Vagina (tissue), 2 donors: ENCODE results near the gene PHF20. TPM values are rescaled to one million over a fixed set of nuclear protein-coding genes. Genes with fewer than 3 reads are reported as not detected.
"Not testable (repeated sequence)": the region's sequence is repeated elsewhere in the genome, so short reads cannot be mapped to it uniquely, and the experiment has no call there.

Source experiments
- DNase-seq, 2 donors: peaks; one replicate each; pipeline ENCODE4 v3.0.0-alpha.2; 2017; ENCODE audit errors: extremely low spot score in 2 of 2
- H3K27ac ChIP-seq: fragments of 200-600 bp; sonication (generic); one replicate; pipeline ENCODE4 v1.5.1; 2019
- H3K27me3 ChIP-seq: fragments of 200-600 bp; sonication (generic); one replicate; pipeline ENCODE4 v1.5.1; 2019
- H3K36me3 ChIP-seq, 2 donors: fragments of 200-600 bp; sonication (generic); one replicate each; pipeline ENCODE4 v1.5.1; 2017 to 2019
- H3K4me1 ChIP-seq: fragments of 200-600 bp; sonication (generic); one replicate; pipeline ENCODE4 v1.5.1; 2019
- H3K4me3 ChIP-seq, 2 donors: fragments of 200-600 bp; sonication (generic); 1 replicate in 1 of 2; 2 replicates in 1 of 2; pipeline ENCODE4 v1.5.1; 2016 to 2019
- H3K9me3 ChIP-seq: fragments of 200-600 bp; sonication (generic); one replicate; pipeline ENCODE4 v1.5.1; 2019
- POLR2A ChIP-seq, 2 donors: fragments of 450-650 bp; IDR thresholded peaks; one replicate each; pipeline ENCODE4 v1.6.1; 2017; ENCODE audit warnings: antibody characterized with exemption in 2 of 2, mild to moderate bottlenecking in 2 of 2, moderate library complexity in 2 of 2
- POLR2AphosphoS5 ChIP-seq, 2 donors: sonication (generic); formaldehyde crosslinking; IDR thresholded peaks; one replicate each; pipeline ENCODE4 v1.9.0; 2017; ENCODE audit warnings: antibody characterized with exemption in 2 of 2, mild to moderate bottlenecking in 2 of 2, low read depth in 1 of 2; ENCODE audit not compliant: insufficient read depth in 1 of 2
- intact Hi-C: fragments of 100-400 bp; cut with DNase I; formaldehyde crosslinking; loops from one replicate; pipeline ENCODE4 v1.15.1; 2023
- total RNA-seq: library from RNA; depleted of rRNA; stranded (reverse); fragments of >200 nt; gene quantifications from one replicate; pipeline ENCODE4 v1.2.3, GENCODE V29; 2016
- TF ChIP-seq, protein P1 (sequence below), 3 experiments: fragments of 450-650 bp in 2 of 3; fragments of 200-600 bp in 1 of 3; sonication (generic) in 1 of 3; IDR thresholded peaks; one replicate each; pipeline ENCODE4 v1.5.1; 2017 to 2019; ENCODE audit warnings: antibody characterized with exemption in 3 of 3, mild to moderate bottlenecking in 2 of 3, moderate library complexity in 2 of 3

PHF20 gene
- total RNA-seq, 1 donor from 2014 or later: 37.3 TPM

DNA sequence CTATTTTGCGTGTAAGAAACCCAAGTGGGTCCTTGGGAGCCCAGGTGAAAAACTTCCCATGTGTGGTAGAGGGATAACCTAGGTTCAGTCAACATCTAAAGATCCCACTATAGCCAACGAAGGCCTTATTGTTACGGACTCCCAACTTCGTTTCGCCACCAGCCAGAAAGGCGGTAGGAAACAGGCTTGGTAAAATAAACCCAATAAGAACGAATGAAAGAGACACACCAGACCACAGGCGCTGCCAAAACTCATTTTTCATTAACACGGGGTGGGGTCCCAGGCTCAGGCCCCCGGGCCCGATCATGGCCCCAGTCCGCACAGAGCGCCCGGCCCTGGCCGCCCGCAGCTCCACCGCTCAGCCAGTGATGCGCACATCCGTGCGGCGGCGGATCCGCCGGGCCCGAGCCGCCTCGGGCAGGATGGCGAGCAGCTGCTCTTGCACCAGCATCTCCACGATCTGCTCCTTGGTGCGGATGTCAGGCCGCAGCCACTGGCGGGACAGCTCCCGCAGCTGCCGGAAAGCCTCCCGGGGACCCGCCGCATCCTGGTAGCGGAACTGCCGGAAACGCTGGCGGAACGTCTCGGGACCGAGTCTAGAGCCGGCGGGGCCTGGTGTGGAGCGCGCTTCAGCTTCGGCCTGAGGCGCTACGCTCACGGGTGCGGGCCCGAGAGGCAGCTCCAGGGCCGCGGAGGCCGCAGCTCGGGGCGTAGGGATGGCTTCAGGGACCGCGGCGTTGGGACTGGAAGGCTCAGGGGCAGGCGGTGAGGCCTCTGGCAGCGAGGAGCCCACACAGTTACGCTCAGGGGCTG is 181.8 kb downstream of the PHF20 start:
- H3K36me3 ChIP-seq: no peaks in the 10 kb centered on the region
- peak overlapping the region; percentile 79 to 86 for H3K4me3 ChIP-seq
- TF ChIP-seq, protein P1, sequence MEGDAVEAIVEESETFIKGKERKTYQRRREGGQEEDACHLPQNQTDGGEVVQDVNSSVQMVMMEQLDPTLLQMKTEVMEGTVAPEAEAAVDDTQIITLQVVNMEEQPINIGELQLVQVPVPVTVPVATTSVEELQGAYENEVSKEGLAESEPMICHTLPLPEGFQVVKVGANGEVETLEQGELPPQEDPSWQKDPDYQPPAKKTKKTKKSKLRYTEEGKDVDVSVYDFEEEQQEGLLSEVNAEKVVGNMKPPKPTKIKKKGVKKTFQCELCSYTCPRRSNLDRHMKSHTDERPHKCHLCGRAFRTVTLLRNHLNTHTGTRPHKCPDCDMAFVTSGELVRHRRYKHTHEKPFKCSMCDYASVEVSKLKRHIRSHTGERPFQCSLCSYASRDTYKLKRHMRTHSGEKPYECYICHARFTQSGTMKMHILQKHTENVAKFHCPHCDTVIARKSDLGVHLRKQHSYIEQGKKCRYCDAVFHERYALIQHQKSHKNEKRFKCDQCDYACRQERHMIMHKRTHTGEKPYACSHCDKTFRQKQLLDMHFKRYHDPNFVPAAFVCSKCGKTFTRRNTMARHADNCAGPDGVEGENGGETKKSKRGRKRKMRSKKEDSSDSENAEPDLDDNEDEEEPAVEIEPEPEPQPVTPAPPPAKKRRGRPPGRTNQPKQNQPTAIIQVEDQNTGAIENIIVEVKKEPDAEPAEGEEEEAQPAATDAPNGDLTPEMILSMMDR (IDR thresholded peaks at IDR 0.05): no peak
- TF ChIP-seq POLR2A (IDR thresholded peaks at IDR 0.05) (no peak), POLR2AphosphoS5 (IDR thresholded peaks at IDR 0.05; ENCODE audit: insufficient read depth in 1 of 2, low read depth in 1 of 2) (no peak)
- no peaks in the 10 kb centered on the region for H3K9me3 ChIP-seq
- peaks cover 31% of the 10 kb centered on the region for H3K4me1 ChIP-seq
- peak overlapping the region; percentile 88 for H3K27ac ChIP-seq
- no peak for DNase-seq
- intact Hi-C loops: no loop called here
- no peaks in the 10 kb centered on the region for H3K27me3 ChIP-seq

DNA sequence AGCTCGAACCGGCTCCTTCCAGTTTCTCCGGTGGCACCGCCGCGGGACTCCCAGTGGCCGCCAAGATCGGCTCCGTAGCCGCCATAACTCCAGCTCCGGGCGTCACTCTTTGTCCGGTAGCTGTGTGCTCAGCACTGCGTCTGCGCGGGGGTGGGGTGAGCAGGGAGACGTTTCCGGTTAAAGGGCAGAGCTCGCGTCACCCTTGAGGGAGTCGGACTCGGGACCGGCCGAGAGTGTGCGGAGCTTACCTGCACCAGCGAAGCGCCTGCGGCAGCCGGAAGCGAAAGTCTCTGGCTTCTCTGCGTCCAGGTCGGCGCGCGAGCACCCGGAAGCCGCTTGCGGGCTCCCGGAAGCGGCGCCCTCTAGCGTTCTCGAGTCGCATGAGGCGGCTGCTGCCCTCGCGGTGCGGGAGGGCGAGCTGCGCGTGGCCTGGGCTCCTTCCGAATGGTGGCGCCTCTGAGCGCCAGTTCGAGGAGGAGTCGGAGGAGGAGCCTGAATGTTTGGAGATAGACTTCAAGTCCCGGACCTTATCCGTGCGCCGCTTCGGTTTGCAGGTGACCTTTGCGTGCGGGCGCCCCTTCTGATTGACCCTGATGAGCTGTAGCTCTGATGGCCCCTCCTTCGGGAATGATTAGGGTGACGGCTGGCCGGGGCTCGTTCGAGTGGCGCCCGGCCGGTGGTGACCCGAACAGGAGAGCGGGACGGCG is 182.5 kb downstream of the PHF20 start, which contains the start of gene SCAND1:
SCAND1 (minus strand) TSS at position 303 of the 707 bp plus-strand sequence; CDS start at position 85, 218 bp downstream.
- intact Hi-C loops: no loop called here
- TF ChIP-seq POLR2A (IDR thresholded peaks at IDR 0.05): peak in 1 of 2 donors; percentile 70
- TF ChIP-seq POLR2AphosphoS5 (IDR thresholded peaks at IDR 0.05; ENCODE audit: insufficient read depth in 1 of 2, low read depth in 1 of 2): peak; percentile 94 to 95
- TF ChIP-seq, protein P1 (IDR thresholded peaks at IDR 0.05): peak; percentile 85 to 98 (median 92)
- Histone ChIP-seq H3K36me3 (no peaks in the 10 kb centered on the region), H3K27me3 (no peaks in the 10 kb centered on the region), H3K27ac (peak within 1 kb of the TSS; percentile 88), H3K4me1 (peaks cover 31% of the 10 kb centered on the region), H3K9me3 (no peaks in the 10 kb centered on the region), H3K4me3 (peak within 1 kb of the TSS; percentile 79 to 86)
- peak in 1 of 2 donors; percentile 98 for DNase-seq

DNA sequence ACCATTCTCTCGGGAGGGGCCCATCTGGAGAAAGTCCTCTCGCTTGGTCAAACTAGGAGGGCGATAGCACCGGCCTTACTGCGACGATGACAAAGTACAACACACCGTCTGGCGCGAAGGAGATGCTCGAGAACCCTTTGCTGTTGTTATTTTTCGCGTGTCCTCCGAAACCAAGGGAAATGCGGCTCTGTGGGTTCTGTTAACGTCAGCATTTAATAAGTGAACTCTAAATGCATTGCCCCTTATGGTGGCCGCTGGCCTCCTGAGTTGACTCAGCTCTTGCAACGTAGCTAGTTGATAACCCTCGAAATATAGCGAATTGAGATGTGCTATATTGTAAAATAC is 183.1 kb downstream of the PHF20 start:
- Histone ChIP-seq H3K27me3 (no peaks in the 10 kb centered on the region), H3K27ac (peak overlapping the region; percentile 88), H3K4me1 (peaks cover 31% of the 10 kb centered on the region), H3K9me3 (no peaks in the 10 kb centered on the region), H3K36me3 (no peaks in the 10 kb centered on the region), H3K4me3 (peak overlapping the region; percentile 79 to 86)
- no peak for TF ChIP-seq POLR2AphosphoS5 (IDR thresholded peaks at IDR 0.05; ENCODE audit: insufficient read depth in 1 of 2, low read depth in 1 of 2)
- TF ChIP-seq POLR2A (IDR thresholded peaks at IDR 0.05): no peak
- TF ChIP-seq, protein P1 (IDR thresholded peaks at IDR 0.05): no peak
- no peak for DNase-seq
- intact Hi-C loops: no loop called here

DNA sequence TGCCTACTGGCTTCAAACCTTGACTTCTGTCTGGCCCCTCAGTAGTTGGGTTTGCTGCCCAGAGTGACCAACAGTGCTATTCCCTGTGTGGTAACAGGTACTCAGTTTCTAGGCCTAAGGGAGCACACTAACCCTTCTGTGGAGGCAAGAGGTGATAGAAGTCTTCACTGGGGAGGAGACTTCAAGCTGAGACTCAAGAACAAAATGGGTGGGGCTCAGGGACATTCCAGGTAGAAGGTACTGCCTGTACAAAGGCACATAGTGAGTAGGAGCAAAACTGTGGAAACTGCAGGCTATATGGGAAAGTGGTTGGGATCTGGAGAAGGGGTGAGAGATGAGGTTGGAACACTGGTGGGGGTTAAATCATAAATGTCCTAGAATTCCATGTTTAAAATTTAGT is 184.8 kb downstream of the PHF20 start:
- no peak for DNase-seq
- Histone ChIP-seq H3K36me3 (no peaks in the 10 kb centered on the region), H3K27me3 (no peaks in the 10 kb centered on the region), H3K27ac (no peak overlapping the region), H3K9me3 (no peaks in the 10 kb centered on the region), H3K4me3 (no peak overlapping the region), H3K4me1 (peaks cover 31% of the 10 kb centered on the region)
- intact Hi-C loops: no loop called here
- TF ChIP-seq POLR2AphosphoS5 (IDR thresholded peaks at IDR 0.05; ENCODE audit: insufficient read depth in 1 of 2, low read depth in 1 of 2) (no peak), POLR2A (IDR thresholded peaks at IDR 0.05) (no peak)
- TF ChIP-seq, protein P1 (IDR thresholded peaks at IDR 0.05): no peak

DNA sequence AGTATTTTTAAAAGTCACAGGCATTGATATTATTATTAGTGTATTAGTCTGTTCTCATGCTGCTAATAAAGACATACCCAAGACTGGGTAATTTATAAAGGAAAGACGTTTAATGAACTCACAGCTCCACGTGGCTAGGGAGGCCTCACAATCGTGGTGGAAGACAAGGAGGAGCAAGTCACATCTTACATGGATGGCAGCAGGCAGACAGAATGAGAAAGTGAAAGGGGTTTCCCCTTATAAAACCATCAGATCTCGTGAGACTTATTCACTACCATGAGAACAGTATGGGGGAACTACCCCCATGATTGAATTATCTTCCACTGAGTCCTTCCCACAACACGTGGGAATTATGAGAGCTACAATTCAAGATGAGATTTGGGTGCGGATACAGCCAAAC is 187.5 kb downstream of the PHF20 start:
- intact Hi-C loops, H3K27ac ChIP-seq, H3K9me3 ChIP-seq, H3K4me3 ChIP-seq, H3K27me3 ChIP-seq, DNase-seq, H3K36me3 ChIP-seq: not testable (repeated sequence)
- peaks cover 12% of the 10 kb centered on the region for H3K4me1 ChIP-seq
